GM19328 (cell line): Measurements from ENCODE around the gene LMO7.
"Not testable (repeated sequence)": the region's sequence is repeated elsewhere in the genome, so short reads cannot be mapped to it uniquely, and the experiment has no call there.

Experiments
- ATAC-seq: cut with Tn5 transposase; IDR thresholded peaks from one replicate; pipeline ENCODE4 v1.9.1; 2021; ENCODE audit warnings: mild to moderate bottlenecking, moderate library complexity; ENCODE audit not compliant: unreplicated experiment

LMO7 gene

DNA sequence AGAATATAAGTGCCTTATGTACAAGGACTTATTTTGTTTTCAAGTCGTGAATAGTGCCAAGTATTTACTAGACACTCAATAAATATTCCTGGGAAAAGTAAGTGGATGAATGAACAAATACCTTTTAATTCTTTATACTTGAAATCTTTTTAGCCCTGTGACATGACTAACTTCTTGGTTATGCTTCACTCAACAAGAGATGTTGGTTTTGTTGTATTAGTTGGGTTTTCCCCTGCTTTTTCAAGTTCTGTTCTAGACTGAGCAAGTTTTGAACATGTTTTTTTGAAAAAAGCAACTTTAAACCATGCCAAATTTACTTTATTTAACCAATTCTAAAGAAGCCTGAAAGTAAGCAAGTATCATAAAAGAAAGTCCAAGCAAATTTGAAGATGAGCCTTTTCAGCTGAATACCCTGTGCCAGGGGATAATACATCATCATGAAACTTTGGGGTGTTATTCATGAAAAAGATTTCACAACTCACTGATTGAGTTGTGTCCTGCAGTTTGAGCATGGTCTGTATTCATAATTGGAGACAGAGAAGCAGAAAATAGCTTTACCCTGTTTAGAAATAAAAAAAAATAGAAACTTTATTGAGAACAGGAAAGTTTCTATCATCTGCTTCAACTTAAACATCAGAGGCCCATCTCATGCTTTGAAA lies 11.1 kb downstream of the LMO7 start:
- peak; percentile 82 for ATAC-seq

GRCh38 chr13:75648446-75648845 lies 12.3 kb downstream of the LMO7 start:
- ATAC-seq = no peak

DNA sequence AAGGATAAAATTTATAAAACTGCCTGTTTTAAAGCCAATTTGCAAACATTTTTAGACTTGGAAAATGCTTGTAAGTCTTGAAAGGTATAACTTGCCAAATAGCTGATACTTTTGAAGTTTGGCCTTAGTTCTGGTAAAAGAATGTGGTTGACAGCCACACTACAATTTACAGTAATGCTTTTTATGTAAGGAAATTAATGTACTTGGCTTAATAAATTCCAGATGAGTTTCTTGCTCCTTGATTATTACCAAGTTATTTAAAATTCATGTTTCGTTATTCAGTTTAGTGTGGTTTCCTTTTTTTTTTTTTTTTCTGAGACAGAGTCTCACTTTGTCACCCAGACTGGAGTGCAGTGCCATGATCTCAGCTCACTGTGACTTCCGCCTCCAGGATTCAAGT lies 14.9 kb downstream of the LMO7 start:
- ATAC-seq = no peak

DNA sequence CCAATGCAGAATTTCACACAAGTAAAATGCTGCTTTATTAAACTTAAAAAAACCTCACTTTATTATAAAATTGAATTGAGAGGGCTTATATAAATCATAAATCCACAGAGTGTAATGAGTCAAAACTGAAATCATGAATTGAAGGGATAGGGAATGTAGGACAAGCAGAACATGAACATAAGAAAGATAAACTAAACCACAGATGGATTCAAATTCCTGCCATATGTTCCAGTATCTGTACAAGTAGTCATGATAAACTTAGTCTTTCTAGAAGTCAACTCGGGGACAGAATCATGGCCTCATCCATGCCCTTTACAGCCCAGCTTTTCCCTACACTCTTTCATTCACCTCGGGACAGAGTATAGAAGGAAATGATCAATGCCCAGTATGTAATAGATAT lies 16.6 kb downstream of the LMO7 start:
- no peak for ATAC-seq

DNA sequence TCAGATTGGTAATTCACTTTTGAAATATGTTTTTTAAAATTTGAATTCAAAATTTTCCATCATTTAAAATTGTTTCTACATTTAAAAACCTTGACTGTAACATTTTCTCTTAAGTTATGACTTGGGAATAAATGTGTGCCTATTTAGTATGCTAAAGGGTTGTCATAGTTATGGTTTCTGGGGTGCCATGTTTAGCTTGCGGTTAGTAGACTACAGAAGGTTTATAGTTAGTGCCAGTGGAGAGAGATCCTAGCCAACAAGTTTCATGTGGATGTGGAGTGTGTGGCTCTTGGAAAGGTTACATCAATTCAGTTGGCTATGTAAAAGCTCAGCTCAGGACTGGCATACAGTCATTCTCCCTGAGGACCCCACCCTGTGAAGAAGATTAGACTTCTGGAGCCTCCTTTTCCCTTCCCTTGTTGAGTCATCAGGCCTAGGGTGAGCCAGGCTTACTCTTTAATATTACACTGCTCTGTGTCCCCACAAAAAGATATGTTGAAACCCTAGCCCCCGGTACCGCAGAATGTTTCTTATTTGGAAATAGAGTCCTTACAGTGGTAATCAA lies 20.4 kb downstream of the LMO7 start:
- ATAC-seq = no peak

DNA sequence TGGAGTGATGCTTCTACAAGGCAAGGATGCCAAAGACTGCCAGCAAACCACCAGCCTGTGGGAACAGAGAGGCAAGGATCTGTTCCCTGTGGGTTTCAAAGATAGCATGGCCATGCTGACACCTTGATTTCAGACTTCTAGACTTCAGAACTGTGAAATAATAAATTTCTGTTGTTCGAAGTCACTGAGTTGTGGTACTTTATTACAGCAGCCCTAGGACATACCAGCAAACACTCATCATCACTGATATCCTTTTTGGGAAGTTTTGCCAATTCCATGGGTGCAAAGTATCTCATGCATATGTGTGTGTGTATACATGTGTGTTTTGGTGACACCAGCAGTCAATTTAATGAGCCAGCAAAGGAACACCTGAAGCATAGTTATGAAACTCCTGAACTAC lies 21.0 kb downstream of the LMO7 start:
- ATAC-seq = no peak

GRCh38 chr13:75660694-75661093 lies 24.6 kb downstream of the LMO7 start:
- ATAC-seq = no peak

DNA sequence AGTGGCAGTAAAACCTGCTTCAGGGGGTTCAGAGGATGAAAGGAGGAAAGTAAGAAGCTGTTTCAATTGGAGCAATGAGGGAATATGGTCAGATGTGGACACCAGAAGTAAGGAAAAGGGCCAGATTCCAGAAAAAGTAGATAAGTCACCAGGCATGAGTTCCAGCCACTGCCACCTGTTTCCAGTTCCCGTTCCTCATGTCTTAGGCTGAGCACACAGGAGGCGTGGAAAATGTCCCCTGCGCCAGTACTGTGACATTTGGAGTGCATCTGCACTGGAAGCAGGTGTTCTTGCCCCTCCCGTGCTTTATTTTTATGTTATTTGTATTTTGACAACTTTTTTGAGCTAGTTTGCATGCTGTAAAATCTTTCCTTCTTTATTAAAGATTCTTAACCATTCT lies 25.3 kb downstream of the LMO7 start:
- ATAC-seq = no peak

DNA sequence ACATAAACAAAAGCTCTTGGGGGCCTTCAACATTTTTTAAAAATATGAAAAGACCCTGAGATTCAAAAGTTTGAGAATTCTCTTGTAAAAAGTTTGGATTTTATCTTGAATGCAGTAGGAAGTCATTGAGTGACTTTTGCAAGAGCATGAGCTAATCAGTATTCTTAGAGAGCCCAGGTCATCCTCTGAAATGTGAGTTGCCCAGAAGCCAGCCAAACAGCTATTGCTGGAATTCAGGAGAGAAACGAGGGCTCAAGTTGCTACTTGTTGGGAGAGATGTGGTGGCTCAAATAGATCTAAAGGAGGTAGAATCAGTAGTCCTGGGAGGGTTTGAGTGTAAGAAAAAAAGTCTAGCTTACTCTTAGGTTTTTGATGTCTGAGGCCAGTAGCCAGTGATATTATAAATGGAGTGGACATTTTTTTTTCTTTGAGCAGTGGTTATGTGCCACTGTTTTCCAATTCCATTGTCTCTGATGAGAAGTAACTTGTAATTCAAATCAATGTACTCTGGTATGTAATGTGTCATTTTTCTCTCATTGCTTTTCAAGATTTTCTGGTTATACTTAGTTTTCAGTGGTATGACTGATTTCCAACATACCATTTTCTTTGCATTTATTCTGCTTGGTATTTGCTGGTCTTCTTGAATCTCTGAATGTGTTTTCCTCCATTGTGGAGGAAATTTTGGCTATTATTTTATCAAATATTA lies 30.7 kb downstream of the LMO7 start:
- ATAC-seq = no peak

DNA sequence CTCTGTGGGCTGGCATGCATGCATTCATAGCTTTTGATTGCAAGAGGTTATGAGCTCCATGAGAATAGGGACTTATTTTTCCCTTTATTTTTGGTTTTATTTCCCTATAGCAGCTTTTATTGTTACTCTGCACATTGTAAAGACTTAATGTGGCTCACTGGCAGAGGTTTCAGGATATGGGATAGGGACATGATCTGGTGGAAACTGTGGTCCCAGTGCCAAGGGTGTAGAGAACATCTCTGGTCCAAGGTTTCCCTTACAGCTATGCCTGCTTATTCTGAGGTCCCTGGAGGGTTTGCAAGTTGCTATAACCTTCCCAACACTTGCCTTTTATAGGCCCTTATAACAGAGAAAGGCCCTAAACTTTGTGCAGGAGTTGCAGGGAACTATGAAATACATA lies 33.6 kb downstream of the LMO7 start:
- ATAC-seq = no peak

GRCh38 chr13:75670496-75670895 lies 34.4 kb downstream of the LMO7 start:
- no peak for ATAC-seq

GRCh38 chr13:75675421-75675820 lies 39.3 kb downstream of the LMO7 start:
- ATAC-seq = no peak

DNA sequence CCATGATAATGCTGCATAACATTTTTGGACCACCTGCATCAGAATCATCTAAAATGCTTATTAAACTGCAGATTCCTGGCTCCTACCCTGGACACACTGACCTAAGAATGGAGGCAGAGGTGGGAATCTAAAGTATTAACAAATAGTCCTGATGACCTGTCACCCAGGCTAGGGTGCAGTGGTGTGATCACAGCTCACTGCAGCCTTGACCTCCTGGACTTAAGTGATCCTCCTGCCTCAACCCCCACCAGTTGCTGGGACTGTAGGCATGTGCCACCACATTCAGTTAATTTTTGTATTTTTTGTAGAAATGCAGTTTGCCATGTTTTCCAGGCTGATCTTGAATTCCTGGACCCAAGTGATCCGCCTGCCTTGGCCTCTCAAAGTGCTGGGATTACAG lies 43.3 kb downstream of the LMO7 start:
- no peak for ATAC-seq

DNA sequence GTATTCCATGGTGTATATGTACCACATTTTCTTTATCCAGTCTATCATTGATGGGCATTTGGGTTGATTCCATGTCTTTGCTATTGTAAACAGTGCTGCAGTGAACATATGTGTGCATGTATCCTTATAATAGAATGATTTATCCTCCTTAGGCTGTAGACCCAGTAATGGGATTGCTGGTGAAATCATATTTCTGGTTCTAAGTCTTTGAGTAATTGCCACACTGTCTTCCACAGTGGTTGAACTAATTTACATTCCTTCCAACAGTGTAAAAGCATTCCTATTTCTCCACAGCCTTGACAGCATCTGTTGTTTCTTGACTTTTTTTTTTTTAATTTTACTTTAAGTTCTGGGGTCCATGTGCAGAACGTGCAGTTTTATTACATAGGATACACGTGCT lies 44.1 kb downstream of the LMO7 start:
- not testable (repeated sequence) for ATAC-seq

- ATAC-seq = no peak
These were observed 46.2 kb downstream of the LMO7 start for GRCh38 chr13:75682326-75682725.

GRCh38 chr13:75685239-75685697 lies 49.1 kb downstream of the LMO7 start:
- ATAC-seq = no peak

DNA sequence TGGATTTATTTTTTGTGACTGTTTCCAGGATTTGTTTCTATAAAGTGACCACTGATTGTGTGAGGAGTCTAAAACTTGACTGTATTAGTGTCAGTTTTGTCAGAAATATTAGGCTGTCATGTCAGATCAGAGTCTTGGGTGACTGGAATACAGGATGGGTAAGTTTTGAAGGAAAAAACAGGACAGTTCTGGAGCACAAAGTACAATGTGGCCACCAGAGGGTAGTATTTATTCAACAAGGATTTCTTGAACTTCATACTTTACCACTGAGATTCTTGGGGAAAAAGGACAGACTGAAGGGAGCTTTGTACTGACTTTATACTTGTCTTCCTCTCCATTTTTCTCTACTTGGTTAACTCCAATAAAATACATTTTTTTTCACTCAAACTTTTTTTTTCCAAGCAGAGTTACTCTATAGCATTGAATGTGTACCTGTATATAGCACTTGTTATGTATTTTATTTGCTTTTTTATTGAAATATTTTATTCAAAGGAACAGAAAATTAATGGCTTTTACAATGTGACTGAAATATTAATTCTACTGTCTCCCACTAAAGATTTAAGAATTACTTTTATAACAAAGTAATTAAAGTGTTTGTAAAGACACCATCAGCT lies 51.1 kb downstream of the LMO7 start:
- ATAC-seq = no peak

DNA sequence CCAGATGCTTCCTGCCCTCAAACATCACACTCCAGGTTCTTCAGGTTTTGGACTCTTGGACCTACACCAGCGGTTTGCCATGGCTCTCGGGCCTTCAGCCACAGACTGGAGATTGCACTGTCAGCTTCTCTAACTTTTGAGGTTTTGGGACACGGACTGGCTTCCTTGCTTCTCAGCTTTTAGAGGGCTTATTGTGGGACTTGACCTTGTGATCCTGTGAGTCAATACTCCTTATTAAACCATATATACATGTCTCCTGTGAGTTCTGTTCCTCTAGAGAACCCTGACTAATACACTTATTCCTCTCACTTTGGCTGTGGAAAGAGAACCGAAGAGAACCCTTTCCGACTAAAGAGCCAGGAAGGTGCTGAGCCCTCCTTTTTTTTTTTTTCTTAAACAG lies 53.6 kb downstream of the LMO7 start:
- no peak for ATAC-seq

DNA sequence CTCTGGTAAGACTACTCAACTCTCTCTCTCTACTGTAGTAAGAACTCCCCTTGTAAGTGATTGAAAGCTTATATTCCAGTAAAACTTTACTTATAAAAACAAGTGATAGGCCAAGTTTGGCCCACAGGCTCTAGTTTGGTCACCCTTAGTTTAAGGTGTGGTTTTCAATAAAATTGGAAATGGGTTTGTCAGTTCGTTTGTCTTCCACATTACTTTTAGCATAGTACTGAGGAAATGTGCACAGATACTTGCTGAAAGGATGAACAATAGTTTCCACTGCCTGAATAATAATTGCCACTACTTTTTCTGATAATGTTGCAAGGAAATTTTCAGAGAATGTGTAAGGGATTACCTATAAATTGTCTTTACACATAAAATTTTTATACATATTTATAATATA lies 54.5 kb downstream of the LMO7 start:
- no peak for ATAC-seq

DNA sequence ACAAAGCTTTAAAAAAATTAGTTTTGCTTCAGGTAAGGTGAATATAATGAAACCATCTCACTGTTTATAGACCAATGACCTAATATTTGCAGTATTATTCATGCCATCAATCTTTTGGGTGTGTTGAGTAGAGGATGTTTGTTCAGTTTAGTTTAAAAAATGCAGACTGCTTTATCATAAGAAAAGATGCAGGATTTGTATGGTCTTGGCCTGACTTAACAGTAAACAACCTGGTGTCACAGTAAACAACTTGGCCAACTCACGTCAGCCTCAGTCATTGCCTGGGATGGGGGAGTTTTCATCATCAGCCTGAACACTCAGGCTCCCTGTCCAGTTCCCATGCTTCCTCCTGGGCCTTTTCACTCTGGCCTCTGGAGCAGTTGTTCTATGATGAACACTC lies 55.1 kb downstream of the LMO7 start:
- no peak for ATAC-seq

DNA sequence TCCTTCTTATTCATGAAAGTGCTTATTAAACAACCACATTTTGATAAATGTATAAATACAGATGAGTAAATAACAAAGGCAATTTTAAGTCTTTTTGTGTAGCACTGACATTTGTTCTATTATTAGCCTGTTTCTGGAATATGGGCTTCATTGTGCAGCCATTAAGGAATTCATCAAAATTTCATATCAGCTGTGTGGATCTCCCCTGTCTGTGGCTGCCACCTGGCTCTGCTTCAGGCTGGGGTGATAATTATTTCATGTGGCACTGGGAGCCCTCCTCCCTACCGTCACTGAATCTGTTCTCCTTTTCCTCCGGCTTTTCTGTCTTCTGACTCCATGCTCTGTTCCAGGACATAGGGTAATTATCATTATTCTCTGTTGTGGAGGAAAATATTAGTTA lies 57.1 kb downstream of the LMO7 start:
- ATAC-seq = no peak

DNA sequence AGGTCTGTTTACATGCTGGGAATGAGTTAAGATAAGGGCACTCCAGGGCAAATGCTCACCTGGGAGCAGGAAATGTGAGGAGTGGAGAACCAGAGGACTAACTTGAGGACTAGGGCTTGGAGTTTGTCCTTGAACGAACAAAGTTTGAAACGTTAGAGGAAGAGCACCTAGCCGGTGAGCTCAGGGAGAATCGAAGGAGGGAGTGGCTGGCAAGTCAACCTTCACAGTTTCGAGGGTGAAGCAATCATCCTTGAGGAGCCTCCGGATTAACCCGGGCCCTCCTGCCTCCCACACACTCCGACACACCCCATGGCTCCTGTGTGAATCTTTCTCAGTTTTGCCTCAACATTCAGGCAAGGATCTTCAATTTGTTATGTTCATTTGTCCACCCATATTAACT lies 58.6 kb downstream of the LMO7 start:
- ATAC-seq = no peak
